Esophagus (tissue), 2 donors: Measurements from ENCODE around the gene IGFBP1. TPM values are rescaled to one million over a fixed set of nuclear protein-coding genes. Genes with fewer than 3 reads are reported as not detected.

Experiments
- H3K27ac ChIP-seq, 2 donors: one replicate each; pipeline ENCODE4 v1.5.1; 2013; ENCODE audit warnings: low read depth in 2 of 2, mild to moderate bottlenecking in 2 of 2, inconsistent platforms in 1 of 2, low read length in 1 of 2, moderate library complexity in 1 of 2
- H3K27me3 ChIP-seq, 2 donors: one replicate each; pipeline ENCODE4 v1.6.1; 2013; ENCODE audit warnings: low read length in 2 of 2, control low read depth in 1 of 2, mild to moderate bottlenecking in 1 of 2; ENCODE audit not compliant: insufficient read depth in 2 of 2, control insufficient read depth in 1 of 2
- H3K36me3 ChIP-seq, 2 donors: one replicate each; pipeline ENCODE4 v1.6.1; 2013; ENCODE audit warnings: low read length in 1 of 2; ENCODE audit not compliant: control insufficient read depth in 2 of 2, insufficient read depth in 2 of 2
- H3K4me1 ChIP-seq, 2 donors: one replicate each; pipeline ENCODE4 v1.6.1; 2013; ENCODE audit warnings: low read length in 1 of 2; ENCODE audit not compliant: control insufficient read depth in 2 of 2, insufficient read depth in 2 of 2
- H3K4me3 ChIP-seq, 2 donors: one replicate each; pipeline ENCODE4 v1.5.1; 2013; ENCODE audit warnings: low read length in 2 of 2, mild to moderate bottlenecking in 2 of 2, low read depth in 1 of 2, moderate library complexity in 1 of 2
- H3K9me3 ChIP-seq, 2 donors: one replicate each; pipeline ENCODE4 v1.6.1; 2013; ENCODE audit warnings: mild to moderate bottlenecking in 2 of 2, low read depth in 1 of 2, low read length in 1 of 2, moderate library complexity in 1 of 2; ENCODE audit not compliant: control insufficient read depth in 2 of 2, insufficient read depth in 1 of 2
- WGBS, 2 donors: extraction: QIAGEN DNeasy Blood & Tissue Kit; methylation state at CpG; one replicate each; pipeline ENCODE4 v1.1.7; 2013; 5-methylcytosine and 5-hydroxymethylcytosine counted together
- polyA plus RNA-seq, 2 donors: library from polyadenylated mRNA; stranded (reverse); fragments of 200-250 nt; gene quantifications; one replicate each; pipeline ENCODE4 v1.2.3, GENCODE V29; 2013
- donor health status: healthy with polysubstance abuse.
- donor health status: Bipolar disorder and iron deficiency.

Gene IGFBP1
- polyA plus RNA-seq, 2 donors = not detected

- Histone ChIP-seq H3K36me3 (no peaks in the 10 kb centered on the region), H3K27me3 (peaks cover 0 to 4% of the 10 kb centered on the region in 2 donors), H3K9me3 (no peaks in the 10 kb centered on the region), H3K27ac (no peak overlapping the region), H3K4me1 (peaks cover 0 to 7% of the 10 kb centered on the region in 2 donors), H3K4me3 (no peak overlapping the region)
- WGBS, 2 donors = 61 to 71% methylated on average over 8 of the region's 8 CpGs
Measured at GRCh38 chr7:45889367-45890067, 1.2 kb downstream of the IGFBP1 start.

GRCh38 chr7:45890125-45890901 is 2.0 kb downstream of the IGFBP1 start:
- peaks cover 0 to 7% of the 10 kb centered on the region in 2 donors for H3K4me1 ChIP-seq
- no peak overlapping the region for H3K4me3 ChIP-seq
- peaks cover 0 to 4% of the 10 kb centered on the region in 2 donors for H3K27me3 ChIP-seq
- no peak overlapping the region for H3K27ac ChIP-seq
- WGBS, 2 donors = 85 to 86% methylated on average over 8 of the region's 8 CpGs
- no peaks in the 10 kb centered on the region for H3K9me3 ChIP-seq
- no peaks in the 10 kb centered on the region for H3K36me3 ChIP-seq

GRCh38 chr7:45890902-45891461 is 2.7 kb downstream of the IGFBP1 start:
- no peak overlapping the region for H3K4me3 ChIP-seq
- H3K27me3 ChIP-seq = peaks cover 0 to 4% of the 10 kb centered on the region in 2 donors
- 36 to 37% methylated on average over 6 of the region's 6 CpGs for WGBS, 2 donors
- H3K27ac ChIP-seq = no peak overlapping the region
- no peaks in the 10 kb centered on the region for H3K9me3 ChIP-seq
- H3K4me1 ChIP-seq = peaks cover 0 to 7% of the 10 kb centered on the region in 2 donors
- no peaks in the 10 kb centered on the region for H3K36me3 ChIP-seq

GRCh38 chr7:45891462-45892402 is 3.4 kb downstream of the IGFBP1 start:
- Histone ChIP-seq H3K36me3 (no peaks in the 10 kb centered on the region), H3K27ac (no peak overlapping the region), H3K4me3 (no peak overlapping the region), H3K9me3 (no peaks in the 10 kb centered on the region), H3K27me3 (peaks cover 0 to 4% of the 10 kb centered on the region in 2 donors), H3K4me1 (peaks cover 0 to 7% of the 10 kb centered on the region in 2 donors)
- 71 to 75% methylated on average over 10 of the region's 10 CpGs for WGBS, 2 donors

GRCh38 chr7:45892407-45893035 is 4.2 kb downstream of the IGFBP1 start:
- Histone ChIP-seq H3K4me3 (no peak overlapping the region), H3K27me3 (peaks cover 0 to 4% of the 10 kb centered on the region in 2 donors), H3K4me1 (peaks cover 0 to 7% of the 10 kb centered on the region in 2 donors), H3K36me3 (no peaks in the 10 kb centered on the region), H3K27ac (no peak overlapping the region), H3K9me3 (no peaks in the 10 kb centered on the region)
- 81% methylated on average over 6 of the region's 6 CpGs for WGBS, 2 donors

GRCh38 chr7:45893374-45893995 is 5.2 kb downstream of the IGFBP1 start:
- H3K36me3 ChIP-seq = no peaks in the 10 kb centered on the region
- H3K4me1 ChIP-seq = peaks cover 0 to 4% of the 10 kb centered on the region in 2 donors
- H3K27me3 ChIP-seq = peaks cover 0 to 4% of the 10 kb centered on the region in 2 donors
- H3K9me3 ChIP-seq = no peaks in the 10 kb centered on the region
- H3K27ac ChIP-seq = no peak overlapping the region
- H3K4me3 ChIP-seq = no peak overlapping the region
- 67 to 68% methylated on average over 5 of the region's 5 CpGs for WGBS, 2 donors

- Histone ChIP-seq H3K9me3 (no peaks in the 10 kb centered on the region), H3K4me3 (no peak overlapping the region), H3K27me3 (peaks cover 0 to 4% of the 10 kb centered on the region in 2 donors), H3K36me3 (no peaks in the 10 kb centered on the region), H3K27ac (no peak overlapping the region), H3K4me1 (no peaks in the 10 kb centered on the region)
- 66 to 67% methylated on average over 4 of the region's 4 CpGs for WGBS, 2 donors
Measured at GRCh38 chr7:45893996-45894664, 5.8 kb downstream of the IGFBP1 start.

- no peaks in the 10 kb centered on the region for H3K9me3 ChIP-seq
- no peaks in the 10 kb centered on the region for H3K4me1 ChIP-seq
- no peaks in the 10 kb centered on the region for H3K36me3 ChIP-seq
- H3K27ac ChIP-seq = no peak overlapping the region
- H3K4me3 ChIP-seq = no peak overlapping the region
- H3K27me3 ChIP-seq = peaks cover 0 to under 1% of the 10 kb centered on the region in 2 donors
Measured at GRCh38 chr7:45894665-45895062, 6.4 kb downstream of the IGFBP1 start.
